ENCODE results near the gene ACOX3.

DNA sequence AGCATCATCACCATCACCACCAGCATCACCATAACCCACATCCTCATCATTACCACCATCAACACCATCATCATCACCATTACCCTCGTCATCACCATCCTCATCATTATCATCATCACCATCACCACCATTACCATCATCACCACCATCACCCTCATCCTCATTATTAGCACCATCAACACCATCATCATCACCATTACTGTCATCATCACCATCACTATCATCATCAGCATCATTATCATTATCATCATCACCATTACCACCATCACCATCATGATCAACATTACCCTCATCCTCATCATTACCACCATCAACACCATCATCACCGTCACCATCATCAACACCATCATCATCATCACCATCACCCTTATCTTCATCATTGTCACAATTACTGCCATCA, 119.3 kb downstream of the ACOX3 start:
- TF ChIP-seq POLR2AphosphoS5 (IDR thresholded peaks at IDR 0.05), result no peak
- TF ChIP-seq, protein P1, sequence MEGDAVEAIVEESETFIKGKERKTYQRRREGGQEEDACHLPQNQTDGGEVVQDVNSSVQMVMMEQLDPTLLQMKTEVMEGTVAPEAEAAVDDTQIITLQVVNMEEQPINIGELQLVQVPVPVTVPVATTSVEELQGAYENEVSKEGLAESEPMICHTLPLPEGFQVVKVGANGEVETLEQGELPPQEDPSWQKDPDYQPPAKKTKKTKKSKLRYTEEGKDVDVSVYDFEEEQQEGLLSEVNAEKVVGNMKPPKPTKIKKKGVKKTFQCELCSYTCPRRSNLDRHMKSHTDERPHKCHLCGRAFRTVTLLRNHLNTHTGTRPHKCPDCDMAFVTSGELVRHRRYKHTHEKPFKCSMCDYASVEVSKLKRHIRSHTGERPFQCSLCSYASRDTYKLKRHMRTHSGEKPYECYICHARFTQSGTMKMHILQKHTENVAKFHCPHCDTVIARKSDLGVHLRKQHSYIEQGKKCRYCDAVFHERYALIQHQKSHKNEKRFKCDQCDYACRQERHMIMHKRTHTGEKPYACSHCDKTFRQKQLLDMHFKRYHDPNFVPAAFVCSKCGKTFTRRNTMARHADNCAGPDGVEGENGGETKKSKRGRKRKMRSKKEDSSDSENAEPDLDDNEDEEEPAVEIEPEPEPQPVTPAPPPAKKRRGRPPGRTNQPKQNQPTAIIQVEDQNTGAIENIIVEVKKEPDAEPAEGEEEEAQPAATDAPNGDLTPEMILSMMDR (IDR thresholded peaks at IDR 0.05), result no peak
